T-helper 2 cell treated with Interferon-gamma antibody and Interleukin-4, amounts not matched to agents 5 μg/mL and 100 μg/mL, for 36 hours (primary cell): ENCODE measurements around the gene TRAF7.

Experiments
- DNase-seq: peaks from one replicate; pipeline ENCODE4 v3.0.0; 2021; ENCODE audit warnings: low spot score
- H3K27ac Mint-ChIP-seq: one replicate; pipeline ENCODE4 v1.8.0; 2021; ENCODE audit warnings: mild to moderate bottlenecking, mixed read lengths
- H3K27me3 Mint-ChIP-seq: one replicate; pipeline ENCODE4 v1.8.0; 2021; ENCODE audit warnings: low read depth, mixed read lengths
- H3K36me3 Mint-ChIP-seq: one replicate; pipeline ENCODE4 v1.8.0; 2021; ENCODE audit warnings: low read depth, mixed read lengths
- H3K4me1 Mint-ChIP-seq: one replicate; pipeline ENCODE4 v1.8.0; 2021; ENCODE audit warnings: low read depth, mixed read lengths
- H3K4me3 Mint-ChIP-seq: one replicate; pipeline ENCODE4 v1.8.0; 2022; ENCODE audit warnings: mild to moderate bottlenecking, moderate library complexity, mixed read lengths
- H3K9me3 Mint-ChIP-seq: one replicate; pipeline ENCODE4 v1.8.0; 2021; ENCODE audit warnings: mixed read lengths

TRAF7 gene

DNA sequence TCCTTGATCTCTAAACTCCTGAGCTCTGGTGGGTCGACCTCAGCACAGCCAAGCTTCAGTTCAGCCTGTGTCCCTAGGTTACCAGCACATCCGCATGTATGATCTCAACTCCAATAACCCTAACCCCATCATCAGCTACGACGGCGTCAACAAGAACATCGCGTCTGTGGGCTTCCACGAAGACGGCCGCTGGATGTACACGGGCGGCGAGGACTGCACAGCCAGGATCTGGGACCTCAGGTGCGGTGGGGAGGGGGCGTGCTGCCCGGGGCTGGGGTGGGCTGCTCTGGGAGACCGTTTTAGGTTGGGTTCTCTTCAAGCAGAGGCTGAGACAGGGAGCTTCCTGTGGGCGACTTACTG is 50.8 kb downstream of the TRAF7 start:
- Mint-ChIP-seq H3K4me1 (peaks cover 7% of the 10 kb centered on the region), H3K27me3 (peaks cover 5% of the 10 kb centered on the region), H3K27ac (peak overlapping the region; percentile 80), H3K36me3 (peaks cover 13% of the 10 kb centered on the region), H3K9me3 (no peaks in the 10 kb centered on the region), H3K4me3 (peak overlapping the region; percentile 84)
- no peak for DNase-seq

DNA sequence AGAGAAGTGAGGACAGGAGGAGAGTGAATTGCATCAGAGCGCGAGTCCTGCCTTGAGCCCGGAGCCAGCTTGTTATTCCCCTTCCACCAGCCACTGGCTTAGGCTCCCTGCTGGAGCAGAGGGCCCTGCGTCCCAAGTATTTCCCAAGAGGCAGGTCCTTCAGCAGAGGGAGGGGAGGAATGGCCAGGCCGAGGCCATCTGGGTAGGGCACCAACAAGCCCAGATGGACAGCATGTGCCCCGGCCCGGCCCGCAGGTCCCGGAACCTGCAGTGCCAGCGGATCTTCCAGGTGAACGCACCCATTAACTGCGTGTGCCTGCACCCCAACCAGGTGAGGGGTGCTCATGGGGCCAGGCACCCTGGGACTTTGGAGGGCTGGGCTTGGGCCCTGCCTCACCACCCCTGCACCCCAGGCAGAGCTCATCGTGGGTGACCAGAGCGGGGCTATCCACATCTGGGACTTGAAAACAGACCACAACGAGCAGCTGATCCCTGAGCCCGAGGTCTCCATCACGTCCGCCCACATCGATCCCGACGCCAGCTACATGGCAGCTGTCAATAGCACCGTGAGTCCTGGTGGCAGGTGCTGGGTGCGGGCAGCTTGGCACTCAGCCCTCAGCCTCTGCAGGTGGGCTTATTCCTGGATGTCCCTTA is 51.3 kb downstream of the TRAF7 start:
- peaks cover 3% of the 10 kb centered on the region for H3K27me3 Mint-ChIP-seq
- peaks cover 13% of the 10 kb centered on the region for H3K36me3 Mint-ChIP-seq
- H3K9me3 Mint-ChIP-seq: no peaks in the 10 kb centered on the region
- H3K4me1 Mint-ChIP-seq: peaks cover 7% of the 10 kb centered on the region
- no peak for DNase-seq
- H3K27ac Mint-ChIP-seq: peak overlapping the region; percentile 0
- peak overlapping the region; percentile 84 for H3K4me3 Mint-ChIP-seq

DNA sequence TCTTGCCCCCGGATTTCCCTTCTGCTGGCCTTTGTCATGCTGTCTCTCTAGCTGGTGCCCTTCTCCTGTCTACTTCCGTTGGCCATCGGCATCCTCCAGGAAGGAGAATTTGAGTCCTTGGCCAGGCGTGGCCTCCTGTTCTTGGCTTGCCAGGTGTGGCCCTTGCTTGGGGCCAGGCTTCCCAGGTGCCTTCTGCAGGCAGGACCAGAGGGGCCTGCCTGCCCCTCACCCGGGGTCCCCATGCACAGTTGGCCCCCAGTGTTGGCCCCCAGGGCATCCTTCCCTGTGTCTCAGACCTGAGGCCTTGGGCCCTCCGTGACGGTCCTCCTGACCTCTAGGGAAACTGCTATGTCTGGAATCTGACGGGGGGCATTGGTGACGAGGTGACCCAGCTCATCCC is 52.3 kb downstream of the TRAF7 start:
- Mint-ChIP-seq H3K4me3 (peak overlapping the region; percentile 64), H3K36me3 (peaks cover 16% of the 10 kb centered on the region), H3K4me1 (peaks cover 13% of the 10 kb centered on the region), H3K27ac (peak overlapping the region; percentile 0), H3K9me3 (no peaks in the 10 kb centered on the region), H3K27me3 (no peaks in the 10 kb centered on the region)
- no peak for DNase-seq

DNA sequence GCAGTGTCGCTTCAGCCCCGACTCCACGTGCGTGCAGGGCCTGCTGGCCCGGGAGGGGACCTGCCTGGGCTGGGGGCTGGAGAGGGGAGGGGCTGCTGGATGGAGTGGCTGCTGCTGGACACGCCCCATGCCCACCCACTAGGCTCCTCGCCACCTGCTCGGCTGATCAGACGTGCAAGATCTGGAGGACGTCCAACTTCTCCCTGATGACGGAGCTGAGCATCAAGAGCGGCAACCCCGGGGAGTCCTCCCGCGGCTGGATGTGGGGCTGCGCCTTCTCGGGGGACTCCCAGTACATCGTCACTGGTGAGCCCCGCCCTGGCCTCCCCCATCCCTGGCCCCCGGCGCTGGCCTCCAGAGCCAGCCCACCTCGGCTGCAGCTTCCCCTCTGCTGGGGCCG is 52.7 kb downstream of the TRAF7 start:
- Mint-ChIP-seq H3K36me3 (peaks cover 17% of the 10 kb centered on the region), H3K27ac (no peak overlapping the region), H3K4me1 (peaks cover 16% of the 10 kb centered on the region), H3K27me3 (no peaks in the 10 kb centered on the region), H3K9me3 (no peaks in the 10 kb centered on the region), H3K4me3 (no peak overlapping the region)
- no peak for DNase-seq

DNA sequence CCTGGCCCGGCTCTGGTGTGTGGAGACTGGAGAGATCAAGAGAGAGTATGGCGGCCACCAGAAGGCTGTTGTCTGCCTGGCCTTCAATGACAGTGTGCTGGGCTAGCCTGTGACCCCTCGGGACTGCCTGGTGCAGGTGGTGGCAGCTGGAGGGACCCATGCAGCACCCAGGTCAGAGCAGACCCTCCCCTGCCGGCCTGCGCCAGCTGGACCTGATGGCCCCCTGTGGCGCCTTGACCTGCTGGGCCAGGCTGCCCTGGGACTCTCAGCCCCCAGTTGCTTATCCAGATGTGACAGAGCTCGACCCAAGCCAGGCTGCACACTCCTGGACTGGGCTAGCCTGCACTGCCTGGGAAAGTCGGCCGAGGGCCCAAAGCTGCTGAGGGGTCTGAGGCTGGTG is 53.2 kb downstream of the TRAF7 start:
- Mint-ChIP-seq H3K27me3 (no peaks in the 10 kb centered on the region), H3K4me3 (no peak overlapping the region), H3K9me3 (no peaks in the 10 kb centered on the region), H3K36me3 (peaks cover 20% of the 10 kb centered on the region), H3K4me1 (peaks cover 19% of the 10 kb centered on the region), H3K27ac (no peak overlapping the region)
- no peak for DNase-seq

DNA sequence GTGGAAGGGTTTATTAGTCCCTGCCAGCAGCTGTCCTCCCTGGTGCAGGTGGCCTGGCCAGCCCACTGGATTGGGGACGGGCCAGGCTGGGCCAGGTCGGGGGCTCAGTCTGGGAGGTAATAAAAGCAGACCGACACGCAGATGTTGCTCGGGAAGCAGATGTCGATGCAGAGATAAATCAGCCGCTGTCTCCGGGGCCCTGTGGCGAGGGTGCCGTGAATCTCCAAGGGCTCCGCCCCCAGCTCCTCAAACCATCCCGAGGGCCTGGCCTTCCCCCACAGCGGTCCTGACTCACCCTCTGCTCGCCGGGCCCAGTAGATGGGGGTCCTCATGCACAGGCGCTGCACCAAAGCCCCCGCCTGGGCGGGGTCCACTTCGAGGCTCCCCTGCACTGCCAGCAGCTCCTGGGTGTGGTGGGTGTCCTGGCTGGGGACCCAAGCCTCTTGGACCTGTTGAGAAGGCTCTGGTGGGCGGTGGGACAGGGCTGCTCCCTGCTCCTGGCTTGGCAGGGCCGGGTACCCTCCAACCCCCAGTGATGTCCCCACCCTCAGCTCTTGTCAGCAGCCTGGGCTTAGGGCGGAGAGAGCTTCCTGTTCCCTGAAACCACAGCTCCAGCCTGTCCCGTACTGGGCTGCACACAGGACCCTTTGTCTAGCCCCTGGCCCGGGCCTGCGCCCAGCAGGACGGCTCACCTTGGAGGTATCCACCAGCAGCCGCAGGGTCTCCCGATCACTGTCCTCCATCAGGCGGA is 53.9 kb downstream of the TRAF7 start:
- Mint-ChIP-seq H3K9me3 (no peaks in the 10 kb centered on the region), H3K4me3 (no peak overlapping the region), H3K36me3 (peaks cover 20% of the 10 kb centered on the region), H3K27me3 (no peaks in the 10 kb centered on the region), H3K27ac (no peak overlapping the region), H3K4me1 (peaks cover 18% of the 10 kb centered on the region)
- DNase-seq: no peak

DNA sequence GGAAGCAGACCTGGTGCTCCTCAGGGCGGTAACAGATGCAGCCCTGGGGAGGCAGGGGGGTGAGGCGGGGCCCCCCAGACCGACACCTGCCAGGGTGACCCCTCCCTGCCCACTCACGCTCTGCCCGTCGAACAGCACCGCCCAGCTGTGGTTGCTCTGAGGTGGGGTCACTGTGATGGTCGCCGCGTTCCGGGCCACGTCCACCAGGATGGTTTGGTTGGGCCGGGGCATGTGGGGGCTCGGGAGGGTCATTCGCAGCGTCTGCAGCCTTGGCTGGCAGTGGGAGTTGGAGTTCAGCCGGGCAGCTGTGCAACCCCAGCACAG is 54.4 kb downstream of the TRAF7 start:
- DNase-seq: no peak
- no peaks in the 10 kb centered on the region for H3K27me3 Mint-ChIP-seq
- no peak overlapping the region for H3K27ac Mint-ChIP-seq
- no peak overlapping the region for H3K4me3 Mint-ChIP-seq
- H3K4me1 Mint-ChIP-seq: peaks cover 14% of the 10 kb centered on the region
- H3K9me3 Mint-ChIP-seq: no peaks in the 10 kb centered on the region
- peaks cover 20% of the 10 kb centered on the region for H3K36me3 Mint-ChIP-seq

DNA sequence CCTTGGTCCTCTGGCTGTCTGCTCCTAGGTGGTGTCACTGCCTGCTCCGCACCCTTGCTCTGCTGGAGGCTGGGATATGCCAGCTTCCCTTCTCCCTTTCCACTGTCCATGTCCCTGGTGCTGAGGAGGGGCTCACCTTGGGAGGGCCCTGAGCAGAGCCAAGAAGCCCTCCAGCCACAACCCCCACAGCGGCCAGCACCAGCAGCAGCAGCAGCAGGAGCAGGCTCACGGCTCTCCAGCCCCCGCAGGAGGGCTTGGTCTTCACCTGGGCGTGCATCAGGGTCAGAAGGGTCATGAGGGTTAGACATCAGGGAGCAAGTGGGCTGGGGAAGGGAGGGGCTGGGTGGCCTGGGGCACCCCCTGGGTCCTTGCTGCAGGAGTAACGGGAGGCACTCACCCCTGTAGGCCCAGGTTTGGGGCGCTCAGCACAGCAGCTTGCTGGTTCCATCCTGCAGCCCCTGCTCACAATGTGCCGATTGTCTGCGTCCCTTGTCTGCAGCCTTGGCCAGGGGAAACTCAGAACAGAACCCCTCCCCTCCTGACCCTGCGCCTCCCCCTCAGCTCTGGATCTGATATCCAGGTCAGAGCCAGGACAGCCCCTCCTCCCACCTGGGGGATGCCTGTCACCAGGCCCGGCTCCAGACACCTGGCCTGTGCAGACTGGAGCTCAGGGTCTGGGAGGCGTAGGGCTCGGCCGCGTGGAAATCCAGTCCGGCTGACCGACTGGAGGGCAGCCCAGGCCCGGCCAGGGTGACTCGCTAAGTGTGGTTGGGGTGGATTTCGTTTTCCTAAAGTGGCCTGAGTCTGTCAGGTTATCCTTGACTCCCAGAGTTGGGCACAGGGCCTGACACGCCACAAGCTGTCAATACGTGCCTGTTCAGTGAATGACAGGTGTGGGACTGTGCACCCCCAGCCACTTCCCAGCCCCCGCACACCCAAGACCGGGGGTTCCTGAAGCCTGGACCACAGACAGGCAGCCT is 55.1 kb downstream of the TRAF7 start, which contains the start of gene BRICD5:
BRICD5 (minus strand) TSS at position 478 of the 980 bp plus-strand sequence; CDS start at position 448, 30 bp downstream.
- Mint-ChIP-seq H3K4me1 (peaks cover 15% of the 10 kb centered on the region), H3K36me3 (peaks cover 20% of the 10 kb centered on the region), H3K27ac (no peak within 1 kb of the TSS), H3K9me3 (no peaks in the 10 kb centered on the region), H3K27me3 (no peaks in the 10 kb centered on the region), H3K4me3 (no peak within 1 kb of the TSS)
- no peak for DNase-seq

DNA sequence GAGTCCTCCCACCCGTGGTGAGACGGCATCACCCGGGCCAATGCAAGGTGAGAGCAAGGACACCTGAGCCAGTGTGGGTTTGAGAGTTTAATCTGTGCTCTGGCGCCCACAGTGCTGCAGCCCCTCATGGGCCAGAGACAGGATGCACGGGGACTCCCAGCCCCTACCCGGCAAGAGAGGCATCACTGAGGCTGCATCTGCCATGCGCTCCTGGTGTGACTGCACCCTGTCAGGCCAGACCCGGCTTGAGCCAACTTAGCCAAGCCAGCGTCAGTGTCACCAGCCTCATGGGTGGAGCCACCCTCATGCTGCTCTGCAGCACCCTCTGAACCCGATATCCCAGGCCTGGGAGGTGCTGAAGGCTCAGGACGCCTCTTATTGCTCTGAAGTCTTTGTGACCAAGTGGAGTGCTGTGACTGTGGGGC is 56.4 kb downstream of the TRAF7 start:
- Mint-ChIP-seq H3K9me3 (no peaks in the 10 kb centered on the region), H3K36me3 (peaks cover 19% of the 10 kb centered on the region), H3K27ac (peak overlapping the region; percentile 21), H3K27me3 (no peaks in the 10 kb centered on the region), H3K4me3 (peak overlapping the region; percentile 48), H3K4me1 (peaks cover 12% of the 10 kb centered on the region)
- no peak for DNase-seq

DNA sequence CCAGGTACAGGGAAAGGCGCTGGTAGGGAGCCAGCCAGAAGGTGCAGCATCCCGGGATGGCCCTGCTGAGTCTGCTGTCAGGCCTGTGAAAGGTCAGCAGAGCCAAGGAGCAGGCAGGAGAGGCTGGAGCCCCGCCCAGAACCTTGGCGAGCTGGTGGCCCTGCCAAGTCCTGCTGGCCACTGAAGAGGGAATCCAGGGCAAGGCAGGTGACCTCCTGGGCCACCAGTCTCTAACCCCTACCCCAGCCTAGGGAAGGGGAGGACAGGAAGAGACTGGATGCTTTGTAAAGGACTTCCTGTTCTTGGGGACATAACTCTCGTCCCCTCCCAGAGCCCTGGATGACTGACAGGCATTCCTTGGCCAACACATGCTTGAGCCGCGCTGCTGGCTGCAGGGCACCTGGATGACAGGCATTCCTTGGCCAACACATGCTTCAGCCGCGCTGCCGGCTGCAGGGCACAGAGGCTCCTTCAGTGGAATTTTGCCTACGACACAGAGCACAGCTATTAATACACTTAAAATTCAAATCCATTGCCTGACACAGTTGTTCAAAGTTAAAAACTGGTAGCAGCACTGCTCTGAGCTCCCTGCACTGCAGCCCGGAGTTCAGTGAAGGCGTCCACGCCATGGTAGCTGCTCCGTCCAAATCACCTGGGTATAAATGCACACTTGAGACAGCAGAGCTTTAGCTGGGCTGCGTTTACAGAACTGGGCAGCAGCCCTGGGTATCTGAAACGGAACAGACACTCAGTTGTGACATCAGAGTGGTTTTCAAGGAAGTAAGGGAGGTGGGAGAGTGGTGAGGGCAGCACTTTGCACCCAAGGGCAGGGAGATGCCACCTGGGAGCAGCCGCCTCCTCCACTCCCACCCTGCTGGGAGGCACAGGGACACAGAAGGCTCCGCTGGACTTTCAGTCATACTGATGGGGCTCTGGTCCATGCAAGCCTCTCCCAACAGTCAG is 57.1 kb downstream of the TRAF7 start:
- H3K36me3 Mint-ChIP-seq: peaks cover 15% of the 10 kb centered on the region
- H3K4me1 Mint-ChIP-seq: peaks cover 12% of the 10 kb centered on the region
- no peaks in the 10 kb centered on the region for H3K27me3 Mint-ChIP-seq
- H3K9me3 Mint-ChIP-seq: no peaks in the 10 kb centered on the region
- peak overlapping the region; percentile 65 for H3K27ac Mint-ChIP-seq
- peak overlapping the region; percentile 79 for H3K4me3 Mint-ChIP-seq
- DNase-seq: no peak

DNA sequence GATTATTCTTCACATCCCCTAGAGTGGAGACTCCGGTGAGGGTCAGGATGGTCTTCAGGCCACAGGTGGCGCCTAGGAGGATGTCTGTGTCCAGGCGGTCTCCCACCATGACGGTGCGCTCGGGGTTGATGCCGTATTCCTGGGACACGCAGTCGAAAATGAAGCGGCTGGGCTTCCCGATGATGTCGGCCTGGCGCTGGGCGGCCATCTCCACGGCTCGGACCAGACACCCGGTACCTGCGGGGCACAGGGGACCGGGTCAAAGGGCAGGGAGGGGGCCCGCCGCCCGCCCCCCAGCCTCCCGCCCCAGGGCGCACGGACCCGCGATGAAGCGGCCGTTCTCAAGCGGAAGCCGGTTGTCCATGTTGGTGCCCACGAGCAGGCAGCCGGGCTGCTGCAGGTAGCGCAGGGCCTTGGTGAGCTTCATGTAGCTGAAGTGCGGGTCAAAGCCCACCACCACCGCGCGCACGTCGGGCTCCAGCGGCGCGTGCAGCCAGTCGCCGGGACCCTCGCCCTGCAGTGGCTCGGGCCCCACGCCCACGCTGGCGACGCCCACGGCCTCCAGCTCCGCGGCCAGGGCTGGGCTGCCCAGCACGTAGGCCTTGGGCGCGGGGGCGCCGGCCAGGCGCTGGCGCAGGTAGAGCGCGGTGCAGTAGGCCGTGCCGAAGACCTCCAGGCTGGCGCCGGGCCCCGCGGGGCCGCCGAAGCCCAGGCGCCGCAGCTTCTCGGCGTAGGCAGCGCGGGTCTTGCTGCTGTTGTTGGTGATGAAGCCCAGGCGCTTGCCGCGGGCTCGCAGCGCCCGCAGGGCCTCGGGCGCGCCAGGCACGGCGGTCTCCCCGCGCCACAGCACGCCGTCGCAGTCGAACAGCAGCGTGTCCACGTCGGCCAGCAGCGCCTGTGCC is 58.5 kb downstream of the TRAF7 start:
- H3K4me1 Mint-ChIP-seq: peaks cover 12% of the 10 kb centered on the region
- H3K27ac Mint-ChIP-seq: peak overlapping the region; percentile 65
- peaks cover 11% of the 10 kb centered on the region for H3K36me3 Mint-ChIP-seq
- H3K4me3 Mint-ChIP-seq: peak overlapping the region; percentile 79
- H3K9me3 Mint-ChIP-seq: no peaks in the 10 kb centered on the region
- peak; percentile 42 for DNase-seq
- no peaks in the 10 kb centered on the region for H3K27me3 Mint-ChIP-seq

DNA sequence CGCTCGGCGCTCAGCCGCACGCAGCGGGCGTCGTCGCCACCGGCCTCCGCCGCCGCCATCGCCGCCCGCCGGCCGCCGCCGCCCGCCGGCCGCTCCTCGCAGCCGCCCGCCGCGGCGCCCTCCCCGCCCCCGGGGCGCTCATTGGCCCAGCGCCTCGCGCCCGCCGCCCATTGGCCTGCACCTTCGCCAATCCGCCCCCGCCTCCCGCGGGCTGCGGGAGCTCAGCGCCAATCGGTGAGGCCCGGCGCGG is 59.1 kb downstream of the TRAF7 start, which contains the start of gene PGP:
PGP (minus strand) TSS at position 122 of the 250 bp plus-strand sequence; CDS start at position 59, 63 bp downstream.
- peak within 1 kb of the TSS; percentile 88 for H3K4me3 Mint-ChIP-seq
- DNase-seq: no peak
- H3K4me1 Mint-ChIP-seq: peaks cover 12% of the 10 kb centered on the region
- no peaks in the 10 kb centered on the region for H3K27me3 Mint-ChIP-seq
- no peaks in the 10 kb centered on the region for H3K9me3 Mint-ChIP-seq
- H3K27ac Mint-ChIP-seq: peak within 1 kb of the TSS; percentile 92
- peaks cover 11% of the 10 kb centered on the region for H3K36me3 Mint-ChIP-seq
